22Rv1 (cell line): ENCODE measurements around the gene PIGQ.

Experiments used
- CTCF ChIP-seq: fragments of 450-650 bp; IDR thresholded peaks from 2 replicates; pipeline ENCODE4 v1.5.1; 2017; ENCODE audit warnings: mild to moderate bottlenecking
- ZFX ChIP-seq: fragments of 450-650 bp; IDR thresholded peaks from 2 replicates; pipeline ENCODE4 v1.6.1; 2017; ENCODE audit warnings: antibody characterized with exemption, borderline replicate concordance

DNA sequence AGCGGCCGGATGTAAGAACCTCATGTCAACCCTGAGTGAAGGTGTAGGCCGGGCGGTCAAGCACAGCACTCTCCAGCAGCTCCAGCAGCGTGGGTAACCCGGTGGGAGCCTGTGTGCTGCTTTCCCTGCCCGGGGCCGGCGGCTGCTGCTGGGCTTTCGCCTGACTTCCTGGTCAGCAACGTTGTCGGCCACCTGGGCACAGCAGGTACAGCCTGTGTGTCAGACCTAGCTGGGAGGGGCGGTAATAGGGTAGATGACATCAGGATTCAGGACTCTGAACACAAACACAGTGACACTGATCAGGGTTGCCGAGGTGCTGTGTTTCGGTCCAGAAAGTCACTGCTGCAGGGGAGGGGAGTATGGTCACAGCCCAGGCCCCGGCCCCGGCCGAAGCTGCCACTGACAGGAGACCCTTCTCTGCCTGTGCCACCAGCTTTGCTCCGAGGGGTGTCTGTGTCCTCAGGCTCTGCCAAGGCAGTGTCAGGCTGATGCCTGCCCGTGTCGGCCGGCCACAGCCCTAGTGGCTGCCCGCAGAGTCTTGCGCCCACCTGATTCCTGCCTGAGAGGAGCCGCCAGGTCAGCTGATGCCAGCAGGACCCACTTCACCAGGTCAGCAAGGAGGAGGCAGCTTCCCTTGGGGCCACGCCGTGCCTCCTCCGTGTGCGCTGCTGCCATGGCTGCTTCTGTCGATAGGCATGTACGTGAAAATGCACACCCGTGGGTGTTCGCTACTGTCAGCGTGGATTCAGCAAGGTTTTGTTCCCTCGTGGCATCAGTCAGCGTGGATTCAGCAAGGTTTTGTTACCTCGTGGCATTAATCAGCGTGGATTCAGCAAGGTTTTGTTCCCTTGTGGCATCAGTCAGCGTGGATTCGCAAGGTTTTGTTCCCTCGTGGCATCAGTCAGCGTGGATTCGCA lies 29.3 kb downstream of the PIGQ start:
- TF ChIP-seq CTCF (no peak), ZFX (no peak)
